Progenitor cell of endocrine pancreas (in vitro differentiated cells): ENCODE data around the gene C1orf122. TPM values are rescaled to one million over a fixed set of nuclear protein-coding genes. Genes with fewer than 3 reads are reported as not detected.

Source experiments
- DNase-seq: peaks from one replicate; pipeline ENCODE4 v3.0.0; 2021; ENCODE audit warnings: low spot score; ENCODE audit not compliant: unreplicated experiment
- H3K27ac Mint-ChIP-seq: 2 replicates; pipeline ENCODE4 v1.8.0; 2021; ENCODE audit warnings: mild to moderate bottlenecking, moderate library complexity, mixed read lengths
- H3K27me3 Mint-ChIP-seq: 2 replicates; pipeline ENCODE4 v1.8.0; 2021; ENCODE audit warnings: mixed read lengths
- H3K36me3 Mint-ChIP-seq: 2 replicates; pipeline ENCODE4 v1.8.0; 2022; ENCODE audit warnings: mixed read lengths; ENCODE audit not compliant: insufficient read depth
- H3K4me1 Mint-ChIP-seq: 2 replicates; pipeline ENCODE4 v1.8.0; 2021; ENCODE audit warnings: low read depth, mixed read lengths
- H3K4me3 Mint-ChIP-seq: 2 replicates; pipeline ENCODE4 v1.8.0; 2021; ENCODE audit warnings: low read depth, mild to moderate bottlenecking, moderate library complexity, mixed read lengths
- H3K9me3 Mint-ChIP-seq: 2 replicates; pipeline ENCODE4 v1.8.0; 2021; ENCODE audit warnings: low read depth, mixed read lengths
- total RNA-seq: library from RNA; stranded (reverse); gene quantifications from 2 replicates; pipeline ENCODE4 v1.2.1, GENCODE V29; 2021
- TF ChIP-seq, protein P1 (sequence below): fragments of 200-600 bp; sonication (generic); IDR thresholded peaks from one replicate; pipeline ENCODE4 v1.5.0; 2021; ENCODE audit warnings: antibody characterized with exemption, mild to moderate bottlenecking; ENCODE audit not compliant: unreplicated experiment

Gene C1orf122
- total RNA-seq, 1 donor from 2014 or later, result 43.6 TPM

GRCh38 chr1:37853157-37853556 is 45.6 kb downstream of the C1orf122 start:
- Mint-ChIP-seq H3K36me3 (peaks cover 8% of the 10 kb centered on the region), H3K9me3 (no peaks in the 10 kb centered on the region), H3K4me3 (no peak overlapping the region), H3K4me1 (peaks cover 2% of the 10 kb centered on the region), H3K27me3 (no peaks in the 10 kb centered on the region), H3K27ac (no peak overlapping the region)
- DNase-seq, result no peak
- TF ChIP-seq, protein P1, sequence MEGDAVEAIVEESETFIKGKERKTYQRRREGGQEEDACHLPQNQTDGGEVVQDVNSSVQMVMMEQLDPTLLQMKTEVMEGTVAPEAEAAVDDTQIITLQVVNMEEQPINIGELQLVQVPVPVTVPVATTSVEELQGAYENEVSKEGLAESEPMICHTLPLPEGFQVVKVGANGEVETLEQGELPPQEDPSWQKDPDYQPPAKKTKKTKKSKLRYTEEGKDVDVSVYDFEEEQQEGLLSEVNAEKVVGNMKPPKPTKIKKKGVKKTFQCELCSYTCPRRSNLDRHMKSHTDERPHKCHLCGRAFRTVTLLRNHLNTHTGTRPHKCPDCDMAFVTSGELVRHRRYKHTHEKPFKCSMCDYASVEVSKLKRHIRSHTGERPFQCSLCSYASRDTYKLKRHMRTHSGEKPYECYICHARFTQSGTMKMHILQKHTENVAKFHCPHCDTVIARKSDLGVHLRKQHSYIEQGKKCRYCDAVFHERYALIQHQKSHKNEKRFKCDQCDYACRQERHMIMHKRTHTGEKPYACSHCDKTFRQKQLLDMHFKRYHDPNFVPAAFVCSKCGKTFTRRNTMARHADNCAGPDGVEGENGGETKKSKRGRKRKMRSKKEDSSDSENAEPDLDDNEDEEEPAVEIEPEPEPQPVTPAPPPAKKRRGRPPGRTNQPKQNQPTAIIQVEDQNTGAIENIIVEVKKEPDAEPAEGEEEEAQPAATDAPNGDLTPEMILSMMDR, result no peak

DNA sequence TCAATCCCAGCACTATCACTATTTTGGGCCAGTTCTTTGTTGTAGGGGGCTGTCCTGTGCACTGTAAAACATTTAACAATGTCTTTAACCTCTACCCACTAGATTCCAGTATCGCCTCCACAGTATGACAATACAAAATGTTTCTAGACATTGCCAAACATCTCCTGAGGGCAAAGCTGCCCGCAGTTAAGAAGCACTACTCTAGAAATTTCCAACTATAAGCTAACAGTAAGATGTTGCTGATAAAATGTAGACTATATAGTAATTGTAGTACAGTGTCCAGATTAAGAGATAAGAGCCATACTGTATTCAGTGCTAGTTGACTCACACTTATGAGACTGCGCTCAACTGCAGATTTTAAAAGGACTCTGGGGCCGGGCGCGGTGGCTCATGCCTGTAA is 46.8 kb downstream of the C1orf122 start:
- Mint-ChIP-seq H3K27me3 (no peaks in the 10 kb centered on the region), H3K9me3 (no peaks in the 10 kb centered on the region), H3K27ac (no peak overlapping the region), H3K4me1 (peaks cover 5% of the 10 kb centered on the region), H3K4me3 (no peak overlapping the region), H3K36me3 (peaks cover 8% of the 10 kb centered on the region)
- DNase-seq, result no peak
- TF ChIP-seq, protein P1, result no peak

Other genes with a start within 250 kb of the C1orf122 start
- gene GNL2, start 211.9 kb upstream of the C1orf122 start, total RNA-seq, result 50.0 and 55.0 TPM in 2 replicates
- not detected in 2 replicates for gene RSPO1, start 172.9 kb upstream of the C1orf122 start, total RNA-seq
- gene CDCA8, start 115.3 kb upstream of the C1orf122 start, total RNA-seq, result 19.3 and 20.6 TPM in 2 replicates
- gene EPHA10, start 42.7 kb upstream of the C1orf122 start, total RNA-seq, result 5.1 and 6.2 TPM in 2 replicates
- gene MANEAL, start 13.9 kb upstream of the C1orf122 start, total RNA-seq, result 23.2 and 23.8 TPM in 2 replicates
- gene YRDC, start 418 bp downstream of the C1orf122 start, total RNA-seq, result 14.0 and 15.0 TPM in 2 replicates
- 15.3 and 20.4 TPM in 2 replicates for gene MTF1, start 51.8 kb downstream of the C1orf122 start, total RNA-seq
- gene INPP5B, start 139.3 kb downstream of the C1orf122 start, total RNA-seq, result 21.1 and 21.9 TPM in 2 replicates
- 73.8 and 77.3 TPM in 2 replicates for gene SF3A3, start 182.2 kb downstream of the C1orf122 start, total RNA-seq
- gene FHL3, start 197.7 kb downstream of the C1orf122 start, total RNA-seq, result 16.5 and 17.6 TPM in 2 replicates
- gene UTP11, start 204.9 kb downstream of the C1orf122 start, total RNA-seq, result 23.8 and 27.2 TPM in 2 replicates
- 0.31 and 0.43 TPM in 2 replicates for gene POU3F1, start 239.0 kb downstream of the C1orf122 start, total RNA-seq